ENCODE results near the gene LRRC3C.
"Not testable (repeated sequence)": the region's sequence is repeated elsewhere in the genome, so short reads cannot be mapped to it uniquely, and the experiment has no call there.

LRRC3C gene, protein sequence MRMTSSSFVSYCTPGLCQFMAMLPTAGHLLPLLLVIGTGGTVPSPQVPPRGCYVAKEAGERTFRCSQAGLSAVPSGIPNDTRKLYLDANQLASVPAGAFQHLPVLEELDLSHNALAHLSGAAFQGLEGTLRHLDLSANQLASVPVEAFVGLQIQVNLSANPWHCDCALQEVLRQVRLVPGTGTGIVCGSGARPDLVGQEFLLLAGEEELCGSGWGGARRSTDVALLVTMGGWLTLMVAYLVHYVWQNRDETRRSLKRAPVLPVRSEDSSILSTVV

DNA sequence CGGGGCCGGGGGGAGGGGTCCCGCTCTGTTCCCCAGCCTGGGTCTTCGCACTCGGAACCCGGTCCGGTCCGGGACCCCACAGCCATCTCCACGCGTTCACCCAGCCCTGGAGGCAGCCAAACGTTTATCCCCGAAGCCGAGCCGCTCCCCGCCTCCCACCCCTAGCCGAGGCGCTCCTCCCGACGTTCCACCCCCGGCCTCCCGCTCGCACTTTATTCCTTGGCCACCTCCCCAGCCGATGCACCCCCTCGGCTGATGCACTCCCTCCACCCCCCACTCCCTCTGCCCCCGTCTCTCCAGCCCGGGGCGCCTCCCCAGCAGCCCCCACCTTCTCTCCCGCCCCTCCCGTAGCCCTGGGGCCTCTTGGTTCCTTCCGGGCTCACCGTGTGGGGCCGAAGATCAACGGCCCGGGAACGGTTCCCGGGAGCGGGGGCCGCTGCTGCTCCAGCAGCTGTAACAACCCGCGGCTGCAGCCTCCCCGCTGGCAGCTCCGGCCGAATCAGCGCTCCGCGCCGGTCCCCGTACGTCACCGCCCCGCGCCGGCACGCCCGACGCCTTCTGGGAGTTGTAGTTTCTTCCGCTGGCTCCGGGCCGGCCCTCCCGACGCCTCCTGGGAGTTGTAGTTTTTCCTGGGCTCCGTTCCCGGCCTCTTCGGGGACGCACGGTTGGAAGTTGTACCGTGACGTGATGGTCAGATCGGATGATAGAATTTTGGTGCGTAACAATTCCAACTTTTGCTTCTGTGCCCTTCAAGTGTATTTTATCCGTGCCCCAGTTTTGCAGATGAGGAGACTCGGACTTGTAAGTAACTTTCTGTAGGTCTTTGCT is at the start of gene LRRC3C, which contains the start of gene ORMDL3:
Gene LRRC3C, plus strand, starts transcription at position 632 of the 828 bp plus-strand sequence. CDS start 13,792 bp downstream, outside the sequence.
Gene ORMDL3, minus strand, starts transcription at position 501 of the 828 bp plus-strand sequence. CDS start 3,398 bp downstream, outside the sequence.
- peak; percentile 93 for DNase-seq (ENCODE audit: low spot score)

DNA sequence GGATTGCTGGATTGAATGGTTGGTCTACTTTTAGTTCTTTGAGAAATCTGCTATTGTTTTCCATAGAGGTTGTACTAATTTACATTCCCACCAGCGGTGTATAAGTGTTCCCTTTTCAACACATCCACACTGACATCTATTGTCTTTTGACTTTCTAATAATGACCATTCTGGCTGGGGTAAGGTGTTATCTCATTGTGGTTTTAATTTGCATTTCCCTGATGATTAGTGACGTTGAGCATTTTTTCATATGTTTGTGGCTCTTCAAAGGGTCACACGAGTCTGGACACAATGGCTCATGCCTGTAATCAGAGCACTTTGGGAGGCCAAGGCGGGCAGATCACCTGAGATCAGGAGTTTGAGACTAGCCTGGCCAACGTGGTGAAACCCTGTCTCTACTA is 41.4 kb upstream of the LRRC3C start:
- DNase-seq (ENCODE audit: low spot score): not testable (repeated sequence)

- no peak for DNase-seq (ENCODE audit: low spot score)
Observed at GRCh38 chr17:39887078-39887477, 40.5 kb upstream of the LRRC3C start.

GRCh38 chr17:39889200-39889599 is 38.3 kb upstream of the LRRC3C start:
- no peak for DNase-seq (ENCODE audit: low spot score)

DNA sequence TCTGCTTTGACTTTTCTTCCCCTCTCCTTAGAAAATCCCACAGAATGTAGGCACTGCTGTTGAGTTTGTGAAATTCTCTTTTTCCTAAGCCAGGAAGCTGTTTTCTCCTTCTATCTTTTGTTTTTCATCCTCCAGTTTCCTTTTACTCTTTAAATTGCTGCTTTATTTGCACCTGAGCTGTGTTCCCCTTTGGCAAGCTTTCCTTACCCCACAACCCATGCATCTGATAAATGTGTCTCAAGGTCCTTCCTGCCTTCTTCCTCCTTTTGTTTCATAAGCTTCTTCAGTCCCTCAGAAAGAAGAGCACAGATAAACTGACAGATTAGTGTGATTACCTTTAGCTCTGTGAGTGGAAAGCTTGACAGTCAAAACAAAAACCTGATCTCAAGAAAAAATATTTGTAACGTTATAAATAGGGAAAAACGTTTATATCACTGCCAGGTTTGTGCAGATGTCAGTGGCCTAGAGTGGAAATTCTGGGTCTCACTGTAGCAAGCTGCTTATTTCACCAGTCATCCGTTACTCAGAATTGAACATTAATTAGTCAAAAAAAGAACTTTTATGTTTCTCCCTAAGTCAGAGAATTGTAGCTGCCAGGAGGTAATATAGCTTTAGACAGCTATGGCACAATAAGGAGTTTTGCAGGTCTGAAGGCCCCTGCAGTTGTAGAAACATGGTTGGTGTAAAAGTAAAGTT is 32.7 kb upstream of the LRRC3C start:
- no peak for DNase-seq (ENCODE audit: low spot score)

DNA sequence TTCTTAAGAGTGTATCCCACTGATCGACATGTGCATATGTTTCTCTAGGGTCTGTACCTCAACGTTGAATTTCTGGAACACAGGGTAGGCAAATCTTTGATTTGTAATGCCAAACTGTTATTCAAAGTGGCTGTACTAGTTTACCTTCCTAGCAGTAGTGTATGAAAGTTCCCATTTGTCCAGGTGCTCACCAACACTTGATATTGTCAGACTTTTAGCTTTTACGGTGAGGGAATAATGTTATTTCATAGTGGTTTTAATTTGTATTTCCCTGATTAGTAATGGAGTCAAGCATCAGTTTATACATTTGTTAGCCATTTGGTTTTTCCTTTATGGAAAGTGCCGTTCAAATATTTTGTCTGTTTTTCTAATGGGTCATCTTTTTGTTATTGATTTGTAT is 29.4 kb upstream of the LRRC3C start:
- DNase-seq (ENCODE audit: low spot score): no peak

DNA sequence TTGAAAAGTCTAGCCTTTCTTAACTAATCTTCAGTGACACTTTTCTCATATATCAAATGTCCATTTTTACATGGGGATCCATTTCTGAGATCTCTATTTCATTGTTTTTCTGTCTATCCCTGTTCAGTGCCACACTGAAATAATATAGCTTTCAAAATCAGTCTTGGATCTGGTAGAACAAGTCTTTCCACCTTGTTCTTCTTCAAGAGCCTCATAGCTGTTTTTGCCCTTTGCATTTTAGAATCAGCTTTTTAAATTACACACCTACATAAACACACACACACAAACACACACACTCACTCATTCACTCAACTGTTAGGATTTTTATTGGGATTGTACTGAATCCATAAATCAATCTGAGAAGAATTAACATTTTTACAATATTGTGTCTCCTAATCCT is 28.3 kb upstream of the LRRC3C start:
- no peak for DNase-seq (ENCODE audit: low spot score)

DNA sequence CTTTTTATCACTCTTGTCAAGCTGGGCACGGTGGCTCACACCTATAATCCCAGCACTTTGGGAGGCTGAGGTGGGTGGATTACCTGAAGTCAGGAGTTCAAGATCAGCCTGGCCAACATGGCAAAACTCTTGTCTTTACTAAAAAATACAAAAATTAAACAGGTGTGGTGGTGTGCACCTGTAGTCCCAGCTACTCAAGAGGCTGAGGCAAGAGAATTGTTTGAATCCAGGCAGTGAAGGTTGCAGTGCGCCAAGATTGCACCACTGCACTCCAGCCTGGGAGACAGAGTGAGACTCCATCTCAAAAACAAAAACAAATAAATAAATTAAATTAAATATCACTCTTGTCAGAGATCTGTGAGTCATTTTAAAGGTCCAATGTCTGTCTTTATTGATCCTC is 25.5 kb upstream of the LRRC3C start:
- DNase-seq (ENCODE audit: low spot score): not testable (repeated sequence)

DNA sequence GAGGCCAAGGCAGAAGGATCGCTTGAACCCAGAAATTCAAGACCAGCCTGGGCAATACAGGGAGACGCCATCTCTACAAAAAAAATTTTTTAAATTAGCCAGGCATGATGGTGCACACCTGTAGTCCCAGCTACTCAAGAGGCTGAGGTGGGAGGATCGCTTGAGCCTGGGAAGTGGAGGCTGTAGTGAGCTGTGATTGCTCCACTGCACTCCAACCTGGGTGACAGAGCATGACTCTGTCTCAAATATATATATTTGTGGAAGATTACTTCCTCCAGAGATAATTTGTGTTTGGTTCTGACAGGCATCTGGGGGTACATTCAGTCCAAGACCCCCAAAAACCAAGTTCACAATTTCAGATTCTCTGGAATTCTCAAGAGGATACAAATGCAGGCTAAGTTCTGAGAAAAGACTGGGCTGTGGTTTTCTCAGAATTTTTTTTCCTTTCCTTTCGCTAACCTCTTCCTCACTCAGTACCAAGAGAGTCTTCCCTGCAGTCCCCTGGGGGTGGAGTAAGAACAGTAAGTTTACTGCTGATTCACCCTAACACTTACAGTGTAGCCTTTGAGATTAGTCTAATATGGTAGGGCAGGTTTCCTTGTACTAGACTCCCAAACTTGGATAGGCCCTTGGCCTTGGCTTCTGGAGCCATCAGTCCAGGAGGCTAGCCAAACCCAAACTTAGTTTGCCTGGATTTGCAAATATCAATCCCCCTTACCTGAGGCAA is 24.2 kb upstream of the LRRC3C start:
- DNase-seq (ENCODE audit: low spot score): no peak

DNA sequence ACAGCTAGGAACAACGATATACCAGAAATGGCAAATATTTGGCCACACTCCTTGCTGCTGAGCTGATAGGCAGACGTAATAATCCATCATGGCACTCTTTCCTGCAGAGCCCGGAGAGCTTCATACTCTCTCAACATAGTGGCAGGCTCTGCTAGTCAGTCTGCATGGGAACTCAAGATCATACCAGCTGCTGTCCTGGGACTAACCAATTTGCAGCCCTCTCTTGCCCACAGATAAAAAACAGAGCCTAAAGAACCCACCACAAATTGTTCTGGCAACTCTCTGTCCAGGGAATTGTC is 22.6 kb upstream of the LRRC3C start:
- no peak for DNase-seq (ENCODE audit: low spot score)

DNA sequence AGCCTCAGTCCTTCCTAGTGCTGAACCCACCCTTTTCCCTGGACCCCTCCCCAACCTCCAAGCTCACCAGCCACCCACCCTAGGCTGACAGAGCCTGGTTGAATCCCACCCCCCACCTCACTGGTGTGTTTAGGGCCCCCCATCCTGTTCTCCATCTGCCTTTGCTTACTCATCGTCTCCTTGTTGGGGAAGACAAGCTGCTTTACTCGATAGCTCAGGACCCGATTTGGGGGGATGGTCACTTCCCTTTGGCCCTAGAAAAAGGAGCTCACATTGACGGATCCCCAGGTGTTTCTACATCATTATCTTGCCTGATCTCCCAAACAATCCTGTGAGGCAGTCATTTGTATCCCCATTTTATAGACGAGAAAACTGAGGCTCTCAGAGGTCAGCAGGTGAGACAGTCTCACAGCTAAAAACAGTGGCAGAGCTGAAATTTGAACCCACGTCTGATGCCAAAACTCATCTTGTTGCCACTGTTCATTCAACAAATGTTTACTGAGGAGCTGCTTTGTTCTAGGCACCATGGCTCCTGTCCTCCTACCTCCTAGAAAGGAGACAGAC is 18.7 kb upstream of the LRRC3C start:
- DNase-seq (ENCODE audit: low spot score): no peak

DNA sequence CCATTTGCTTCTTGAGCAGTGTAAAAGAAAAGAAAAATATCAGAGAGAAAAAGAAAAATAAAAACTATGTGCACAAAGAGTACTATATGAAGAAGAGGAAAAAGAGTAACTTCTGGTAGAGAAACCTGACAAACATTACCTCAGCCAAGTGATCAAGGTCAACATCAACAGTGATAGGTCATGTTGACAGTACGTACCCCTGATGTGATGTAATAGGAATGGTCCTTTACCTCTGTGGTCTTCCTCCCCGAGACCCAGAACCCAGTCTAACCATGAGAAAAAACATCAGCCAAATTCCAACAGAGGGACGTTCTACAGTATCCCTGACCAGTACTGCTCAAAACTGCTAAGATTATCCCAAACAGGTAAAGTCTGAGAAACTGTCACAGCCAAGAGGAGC is 13.5 kb upstream of the LRRC3C start:
- no peak for DNase-seq (ENCODE audit: low spot score)

- DNase-seq (ENCODE audit: low spot score): no peak
Observed at GRCh38 chr17:39915559-39915958, 12.0 kb upstream of the LRRC3C start.

- DNase-seq (ENCODE audit: low spot score): no peak
Observed at GRCh38 chr17:39916918-39917317, 10.6 kb upstream of the LRRC3C start.

GRCh38 chr17:39919087-39919683 is 8.3 kb upstream of the LRRC3C start:
- DNase-seq (ENCODE audit: low spot score): no peak

DNA sequence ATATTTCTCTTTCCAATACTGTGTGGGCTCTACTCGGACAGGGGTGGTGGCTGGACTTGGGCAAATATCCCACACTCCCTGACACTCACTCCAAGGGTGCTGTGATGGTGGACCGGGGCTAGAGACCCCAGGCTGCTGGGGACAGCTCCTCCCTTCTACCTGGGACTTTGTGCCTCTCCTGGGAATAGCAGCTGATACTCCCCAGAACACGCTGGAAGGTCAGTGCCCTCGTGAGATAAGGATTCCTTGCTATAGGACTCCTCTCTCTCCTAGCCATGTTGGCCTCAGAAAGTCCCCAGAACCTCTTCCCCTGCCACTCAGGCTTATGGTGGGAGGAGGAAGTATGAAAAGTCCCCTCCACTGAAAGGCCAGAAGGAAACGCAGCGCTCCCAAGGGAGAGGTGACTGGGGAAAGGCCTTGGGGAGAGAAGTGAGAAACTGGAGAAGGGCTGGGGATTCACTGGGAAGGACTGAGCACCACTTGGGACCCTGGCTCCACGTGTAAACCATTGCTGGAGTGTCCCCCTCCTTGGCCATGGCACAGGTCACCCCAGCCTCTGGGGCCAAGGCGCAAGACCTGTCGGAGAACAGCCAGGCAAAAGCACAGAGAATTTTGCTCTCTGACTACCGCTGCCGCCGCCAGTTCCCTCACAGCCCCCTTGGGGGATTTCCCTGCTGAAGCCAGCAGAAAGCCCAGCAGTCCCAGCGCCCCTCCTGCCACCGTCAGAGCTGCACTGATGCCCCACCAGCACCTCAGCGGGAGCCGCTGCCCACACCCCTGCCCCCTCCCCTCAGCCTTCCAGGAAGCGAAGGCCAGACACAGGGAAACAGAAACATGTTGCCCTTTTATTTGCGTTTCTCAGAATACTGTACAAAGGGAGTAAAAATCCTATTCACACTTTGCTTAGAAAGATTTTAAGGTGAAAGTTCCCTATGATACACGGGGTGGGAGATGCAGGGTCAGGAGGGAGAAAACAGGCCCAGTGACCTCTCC is 7.0 kb upstream of the LRRC3C start:
- peak; percentile 40 for DNase-seq (ENCODE audit: low spot score)

DNA sequence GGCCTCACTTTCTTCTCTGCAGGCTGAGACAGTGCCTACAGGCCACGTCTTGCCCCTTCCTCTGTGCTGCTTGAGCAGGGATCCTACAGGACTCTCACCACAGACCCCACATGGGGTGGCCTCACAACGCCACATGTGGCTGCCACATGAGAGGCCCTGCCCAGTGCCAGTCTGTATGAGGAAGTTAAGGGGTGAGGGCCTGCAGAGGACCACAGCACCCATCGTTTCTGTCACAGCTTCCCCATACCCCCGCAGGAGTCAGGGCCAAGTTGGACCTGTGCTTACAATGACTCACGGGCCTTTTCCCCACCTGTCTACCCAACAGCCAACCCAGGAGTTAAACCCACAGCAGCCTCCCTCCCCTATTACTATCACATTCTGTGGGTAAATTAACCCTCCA is 6.2 kb upstream of the LRRC3C start:
- peak; percentile 20 for DNase-seq (ENCODE audit: low spot score)

GRCh38 chr17:39922006-39922405 is 5.5 kb upstream of the LRRC3C start:
- DNase-seq (ENCODE audit: low spot score): no peak

DNA sequence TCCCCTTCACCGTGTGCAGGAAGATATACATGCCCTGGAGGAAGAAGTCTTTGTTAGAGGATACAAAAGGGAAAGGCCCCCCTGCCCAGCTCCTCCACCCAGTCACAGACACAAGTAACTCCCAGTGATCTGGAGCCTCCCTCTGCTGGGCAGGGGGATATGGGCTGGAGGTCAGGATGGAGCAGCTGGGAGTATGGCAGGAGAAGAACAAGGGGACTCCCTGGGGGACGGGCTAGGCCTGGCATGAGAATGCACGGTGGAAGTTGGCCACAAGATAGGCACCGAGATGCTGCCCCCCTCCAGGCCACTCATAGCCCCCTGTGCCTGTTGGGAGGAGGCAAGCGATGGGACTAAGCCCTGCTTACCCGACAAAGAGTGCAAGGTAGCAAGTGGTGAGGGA is 4.3 kb upstream of the LRRC3C start:
- DNase-seq (ENCODE audit: low spot score): no peak

All from germinal center (tissue), 1 donor.